IMR-90 (cell line): ENCODE measurements around the gene LAMB2. TPM values are rescaled to one million over a fixed set of nuclear protein-coding genes. Genes with fewer than 3 reads are reported as not detected.

Source experiments
- BHLHE40 ChIP-seq: fragments of 150-350 bp; IDR thresholded peaks from 2 replicates; pipeline ENCODE4 v1.6.1; 2016; ENCODE audit warnings: mild to moderate bottlenecking, low read depth, low read length
- CHD1 ChIP-seq: IDR thresholded peaks from 2 replicates; pipeline ENCODE4 v1.6.1; 2012; ENCODE audit warnings: low read depth, low read length, improper control_type of control experiment
- FOS ChIP-seq: fragments of 150-350 bp; IDR thresholded peaks from 2 replicates; pipeline ENCODE4 v1.6.1; 2016; ENCODE audit warnings: low read depth, low read length
- NFE2L2 ChIP-seq: fragments of 150-350 bp; IDR thresholded peaks from 2 replicates; pipeline ENCODE4 v1.6.1; 2016; ENCODE audit warnings: low read depth, mild to moderate bottlenecking, low read length
- polyA plus RNA-seq, 3 experiments: library from polyadenylated mRNA; depleted of rRNA; stranded (reverse); fragments of >200 nt; gene quantifications; 2 replicates each; pipeline ENCODE4 v1.2.3, GENCODE V29; 2012; ENCODE audit warnings: low replicate concordance in 1 of 3
- total RNA-seq: library from RNA; depleted of rRNA; stranded (reverse); fragments of >200 nt; gene quantifications from 2 replicates; pipeline ENCODE4 v1.2.3, GENCODE V29; 2012
- TF ChIP-seq, protein P1 (sequence below): conservative IDR thresholded peaks from 2 replicates; pipeline ENCODE4 v1.5.1; 2012; ENCODE audit warnings: mild to moderate bottlenecking, low read depth, low read length, improper control_type of control experiment

LAMB2 gene
- total and polyA plus RNA-seq, 2 of the 4 experiments (the other 2 are of a cell fraction) = 213 to 570 TPM

DNA sequence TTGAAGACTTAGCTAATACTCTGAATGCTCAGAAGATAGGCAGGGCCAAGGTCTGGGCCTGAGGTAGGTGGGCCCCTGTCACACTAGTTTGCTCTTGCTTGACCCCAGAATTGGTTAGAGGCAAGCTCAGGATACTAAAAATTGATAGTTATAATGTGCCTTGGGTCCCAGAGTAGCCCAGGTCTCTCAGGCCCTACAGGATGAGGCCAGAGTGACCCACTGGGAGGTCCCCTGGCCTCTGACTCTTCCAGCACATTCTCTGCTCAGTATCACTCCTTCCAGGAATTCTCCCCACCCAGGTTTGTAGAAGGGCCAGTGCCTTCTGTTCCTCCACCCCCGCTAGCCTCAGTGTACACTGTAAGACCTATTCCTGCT lies 37.9 kb upstream of the LAMB2 start (continued):
- TF ChIP-seq, protein P1, sequence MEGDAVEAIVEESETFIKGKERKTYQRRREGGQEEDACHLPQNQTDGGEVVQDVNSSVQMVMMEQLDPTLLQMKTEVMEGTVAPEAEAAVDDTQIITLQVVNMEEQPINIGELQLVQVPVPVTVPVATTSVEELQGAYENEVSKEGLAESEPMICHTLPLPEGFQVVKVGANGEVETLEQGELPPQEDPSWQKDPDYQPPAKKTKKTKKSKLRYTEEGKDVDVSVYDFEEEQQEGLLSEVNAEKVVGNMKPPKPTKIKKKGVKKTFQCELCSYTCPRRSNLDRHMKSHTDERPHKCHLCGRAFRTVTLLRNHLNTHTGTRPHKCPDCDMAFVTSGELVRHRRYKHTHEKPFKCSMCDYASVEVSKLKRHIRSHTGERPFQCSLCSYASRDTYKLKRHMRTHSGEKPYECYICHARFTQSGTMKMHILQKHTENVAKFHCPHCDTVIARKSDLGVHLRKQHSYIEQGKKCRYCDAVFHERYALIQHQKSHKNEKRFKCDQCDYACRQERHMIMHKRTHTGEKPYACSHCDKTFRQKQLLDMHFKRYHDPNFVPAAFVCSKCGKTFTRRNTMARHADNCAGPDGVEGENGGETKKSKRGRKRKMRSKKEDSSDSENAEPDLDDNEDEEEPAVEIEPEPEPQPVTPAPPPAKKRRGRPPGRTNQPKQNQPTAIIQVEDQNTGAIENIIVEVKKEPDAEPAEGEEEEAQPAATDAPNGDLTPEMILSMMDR = no peak
- TF ChIP-seq CHD1 (no peak), NFE2L2 (no peak), FOS (no peak), BHLHE40 (no peak)
